SK-N-MC (cell line): ENCODE results near the gene MTREX.
A peak's percentile ranks its signal among the peaks of the same experiment; 100 is the strongest.

ENCODE experiments used
- DNase-seq: peaks from one replicate; pipeline ENCODE4 v3.0.0-alpha.2; 2011; ENCODE audit warnings: low read depth, low spot score
- H3K27ac ChIP-seq: fragments of 200-600 bp; sonication (generic); 2 replicates; pipeline ENCODE4 v1.5.1; 2016; ENCODE audit warnings: mixed run types
- H3K36me3 ChIP-seq: fragments of 200-600 bp; sonication (generic); 2 replicates; pipeline ENCODE4 v1.6.1; 2017; ENCODE audit warnings: antibody characterized with exemption, low read length, mixed read lengths; ENCODE audit not compliant: insufficient read depth
- H3K4me3 ChIP-seq: fragments of 200-600 bp; sonication (generic); 2 replicates; pipeline ENCODE4 v1.5.1; 2016
- H3K9ac ChIP-seq: fragments of 200-600 bp; sonication (generic); 2 replicates; pipeline ENCODE4 v1.8.0; 2017; ENCODE audit warnings: mixed run types, mixed read lengths; ENCODE audit not compliant: insufficient read length
- H3K9me3 ChIP-seq: fragments of 200-600 bp; sonication (generic); 2 replicates; pipeline ENCODE4 v1.6.1; 2017; ENCODE audit warnings: low read depth, mild to moderate bottlenecking, antibody characterized with exemption, low read length, moderate library complexity, mixed read lengths
- EZH2 ChIP-seq: fragments of 200-600 bp; sonication (generic); IDR thresholded peaks from one replicate; pipeline ENCODE4 v1.6.1; 2017; ENCODE audit warnings: antibody characterized with exemption
- FOXP2 ChIP-seq: optimal IDR thresholded peaks from 2 replicates; pipeline ENCODE3; 2011; ENCODE audit warnings: mild to moderate bottlenecking, moderate library complexity; ENCODE audit not compliant: insufficient read depth; ENCODE audit errors: extremely low read length, control extremely low read depth
- POLR2AphosphoS5 ChIP-seq: IDR thresholded peaks from 2 replicates; pipeline ENCODE4 v1.6.1; 2012; ENCODE audit warnings: mild to moderate bottlenecking, low read depth, low read length, borderline replicate concordance

The MTREX gene

DNA sequence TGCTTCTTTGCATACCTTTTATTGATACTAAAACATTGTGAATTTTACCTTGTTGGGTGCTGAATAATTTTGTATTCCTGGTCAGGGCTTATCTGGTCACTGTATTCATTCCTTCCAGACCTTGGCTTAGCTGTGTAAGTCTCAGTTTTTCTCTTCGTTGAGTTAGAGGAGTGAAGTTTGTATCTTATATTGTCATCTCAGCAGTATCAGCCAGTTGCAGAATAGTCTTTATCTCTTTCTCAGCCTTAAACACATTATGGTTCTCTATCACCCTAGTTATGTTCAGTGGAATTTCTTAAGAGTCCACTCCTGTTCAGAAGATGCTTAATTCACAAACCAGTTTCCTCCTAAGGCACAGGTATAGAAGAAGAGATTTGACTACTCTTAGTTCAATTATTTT lies 25.2 kb downstream of the MTREX start:
- Histone ChIP-seq H3K9ac (no peak overlapping the region), H3K36me3 (peaks cover 85% of the 10 kb centered on the region), H3K27ac (no peak overlapping the region), H3K9me3 (no peaks in the 10 kb centered on the region), H3K4me3 (no peak overlapping the region)
- no peak for DNase-seq
- TF ChIP-seq POLR2AphosphoS5 (no peak), EZH2 (no peak), FOXP2 (no peak)

DNA sequence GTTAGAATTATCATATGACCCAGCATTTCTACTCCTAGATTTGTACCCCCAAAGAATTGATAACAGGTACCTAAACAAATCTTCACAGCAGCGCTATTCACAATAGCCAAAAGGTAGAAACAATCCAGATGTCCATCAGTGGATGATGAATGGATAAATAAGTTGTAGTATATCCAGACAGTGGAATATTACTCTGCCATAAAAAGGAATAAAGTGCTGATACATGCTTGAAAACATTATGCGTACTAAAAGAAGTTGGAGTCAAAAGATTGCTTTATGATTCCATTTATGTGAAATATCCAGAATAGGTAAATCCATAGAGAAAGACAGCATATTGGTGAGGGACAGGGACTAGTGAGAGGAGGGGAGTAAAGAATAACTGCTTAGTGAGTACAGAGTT lies 26.0 kb downstream of the MTREX start:
- peaks cover 77% of the 10 kb centered on the region for H3K36me3 ChIP-seq
- no peaks in the 10 kb centered on the region for H3K9me3 ChIP-seq
- TF ChIP-seq EZH2 (no peak), FOXP2 (no peak), POLR2AphosphoS5 (no peak)
- H3K4me3 ChIP-seq, result no peak overlapping the region
- H3K27ac ChIP-seq, result no peak overlapping the region
- no peak for DNase-seq
- H3K9ac ChIP-seq, result no peak overlapping the region

DNA sequence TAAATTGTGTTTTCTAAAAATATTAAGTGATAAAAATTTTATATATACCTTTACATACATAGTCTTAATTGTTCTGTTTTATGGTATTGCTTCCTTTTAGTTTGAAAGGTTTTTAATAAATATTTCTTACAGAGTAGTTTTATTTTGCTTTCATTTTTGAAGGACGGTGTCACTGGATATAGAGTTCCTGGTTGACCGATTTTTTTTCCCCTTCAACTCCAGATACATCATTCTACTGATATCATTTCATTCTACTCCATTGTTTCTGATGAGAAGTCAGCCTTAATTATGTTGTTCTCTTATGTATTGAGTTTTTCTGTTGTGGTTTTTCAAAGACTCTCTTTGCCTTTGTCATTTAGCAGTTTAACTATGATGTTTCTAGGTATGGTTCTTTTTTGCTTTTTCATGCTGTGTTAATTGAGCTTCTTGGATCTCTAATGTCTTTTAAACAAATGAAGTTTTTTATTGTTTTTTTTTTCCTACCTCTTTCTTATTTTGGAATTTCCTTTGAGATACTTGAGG lies 30.4 kb downstream of the MTREX start:
- no peaks in the 10 kb centered on the region for H3K9me3 ChIP-seq
- no peak for DNase-seq
- H3K27ac ChIP-seq, result no peak overlapping the region
- H3K9ac ChIP-seq, result no peak overlapping the region
- TF ChIP-seq EZH2 (no peak), FOXP2 (no peak)
- peaks cover 69% of the 10 kb centered on the region for H3K36me3 ChIP-seq
- no peak overlapping the region for H3K4me3 ChIP-seq

DNA sequence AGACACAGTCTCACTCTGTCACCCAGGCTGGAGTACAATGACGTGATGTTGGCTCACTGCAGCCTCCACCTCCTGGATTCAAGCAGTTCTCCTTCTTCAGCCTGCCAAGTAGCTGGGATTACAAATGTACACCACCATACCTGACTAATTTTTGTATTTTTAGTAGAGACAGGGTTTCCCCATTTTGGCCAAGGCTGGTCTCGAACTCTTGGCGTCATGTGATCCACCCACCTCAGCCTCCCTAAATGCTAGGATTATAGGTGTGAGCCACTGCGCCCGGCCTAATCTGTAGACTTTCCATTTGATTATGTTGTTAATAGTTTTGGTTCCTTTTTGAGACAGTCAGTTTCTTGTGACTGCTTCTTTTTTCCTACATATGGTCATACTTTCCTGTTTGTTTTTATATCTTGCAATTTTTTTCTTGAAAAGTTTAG lies 31.0 kb downstream of the MTREX start:
- H3K9me3 ChIP-seq, result no peaks in the 10 kb centered on the region
- no peak for DNase-seq
- TF ChIP-seq POLR2AphosphoS5 (no peak), EZH2 (no peak), FOXP2 (no peak)
- H3K9ac ChIP-seq, result no peak overlapping the region
- peak overlapping the region; percentile 54; the same call in 1 of the 2 replicates for H3K27ac ChIP-seq
- H3K4me3 ChIP-seq, result no peak overlapping the region
- H3K36me3 ChIP-seq, result peaks cover 69% of the 10 kb centered on the region

DNA sequence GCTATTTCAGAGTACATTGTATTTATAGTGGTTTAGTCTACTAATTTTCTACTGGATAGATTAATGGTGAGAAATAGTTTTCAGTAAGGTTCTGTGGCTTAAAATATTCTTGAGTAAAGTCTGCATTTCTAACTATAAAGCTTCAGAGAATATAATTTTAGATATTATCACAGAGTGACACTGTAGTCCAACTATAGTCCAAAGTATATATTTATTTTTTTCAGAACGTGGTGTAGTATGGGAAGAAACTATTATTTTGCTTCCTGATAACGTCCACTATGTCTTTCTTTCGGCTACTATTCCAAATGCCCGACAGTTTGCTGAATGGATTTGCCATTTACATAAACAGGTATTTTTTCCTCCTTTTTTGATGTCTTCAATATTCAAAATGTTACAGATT lies 35.3 kb downstream of the MTREX start:
- H3K9ac ChIP-seq, result no peak overlapping the region
- H3K27ac ChIP-seq, result peak overlapping the region; percentile 68
- peaks cover 82% of the 10 kb centered on the region for H3K36me3 ChIP-seq
- no peak for TF ChIP-seq POLR2AphosphoS5
- H3K4me3 ChIP-seq, result no peak overlapping the region
- H3K9me3 ChIP-seq, result no peaks in the 10 kb centered on the region
- DNase-seq, result no peak

DNA sequence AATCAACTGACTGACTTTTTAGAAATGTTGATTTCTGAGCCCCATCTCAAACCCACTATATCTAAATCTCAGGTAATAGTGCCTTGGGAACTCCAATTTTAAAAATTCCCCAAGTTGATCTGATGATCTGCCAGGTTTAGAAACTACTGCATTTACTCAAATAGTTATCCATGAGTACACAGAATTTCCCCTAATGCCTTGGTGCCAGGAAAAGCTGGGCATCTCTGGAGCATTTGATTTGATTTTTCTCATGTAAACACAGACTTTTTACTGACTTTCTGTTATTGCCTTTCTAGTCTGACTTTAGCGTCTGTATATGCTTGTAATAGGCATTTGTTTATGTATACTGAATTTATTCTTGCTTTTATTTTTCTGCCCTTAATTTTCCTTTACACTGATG lies 35.8 kb downstream of the MTREX start:
- Histone ChIP-seq H3K36me3 (peaks cover 87% of the 10 kb centered on the region), H3K27ac (peak overlapping the region; percentile 68), H3K9ac (peak overlapping the region; percentile 4), H3K9me3 (no peaks in the 10 kb centered on the region), H3K4me3 (no peak overlapping the region)
- TF ChIP-seq FOXP2, result no peak
- no peak for TF ChIP-seq POLR2AphosphoS5
- TF ChIP-seq EZH2, result no peak
- no peak for DNase-seq

DNA sequence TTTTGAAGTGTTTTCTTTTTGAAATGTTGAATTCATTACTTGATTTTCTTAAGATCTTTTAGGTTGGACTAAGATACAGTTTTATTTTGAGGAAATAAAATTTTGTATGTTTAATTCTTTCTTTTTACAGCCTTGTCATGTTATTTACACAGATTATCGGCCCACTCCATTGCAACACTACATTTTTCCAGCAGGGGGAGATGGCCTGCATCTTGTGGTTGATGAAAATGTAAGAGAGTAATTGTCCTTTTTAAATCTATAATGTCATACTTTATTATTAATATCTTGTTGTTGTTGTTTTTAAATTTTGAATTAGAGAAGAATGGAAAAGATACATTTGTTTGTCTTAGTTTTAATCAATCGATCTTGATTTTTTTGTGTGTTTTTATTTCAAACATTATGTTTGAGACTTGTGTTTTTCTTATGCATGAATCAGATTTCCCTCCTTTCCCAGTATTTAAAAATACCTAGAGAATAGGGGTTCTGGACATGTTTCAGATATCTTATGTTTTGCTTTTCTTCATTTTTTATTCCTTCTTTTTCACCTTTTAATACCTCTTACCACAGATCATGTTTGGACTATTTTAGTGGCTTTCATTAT lies 36.7 kb downstream of the MTREX start:
- Histone ChIP-seq H3K36me3 (peaks cover 90% of the 10 kb centered on the region), H3K9me3 (no peaks in the 10 kb centered on the region), H3K27ac (peak overlapping the region; percentile 68; the same call in 1 of the 2 replicates), H3K9ac (peak overlapping the region; percentile 4), H3K4me3 (no peak overlapping the region)
- peak; percentile 37 for DNase-seq
- no peak for TF ChIP-seq FOXP2
- TF ChIP-seq EZH2, result no peak
- TF ChIP-seq POLR2AphosphoS5, result no peak

DNA sequence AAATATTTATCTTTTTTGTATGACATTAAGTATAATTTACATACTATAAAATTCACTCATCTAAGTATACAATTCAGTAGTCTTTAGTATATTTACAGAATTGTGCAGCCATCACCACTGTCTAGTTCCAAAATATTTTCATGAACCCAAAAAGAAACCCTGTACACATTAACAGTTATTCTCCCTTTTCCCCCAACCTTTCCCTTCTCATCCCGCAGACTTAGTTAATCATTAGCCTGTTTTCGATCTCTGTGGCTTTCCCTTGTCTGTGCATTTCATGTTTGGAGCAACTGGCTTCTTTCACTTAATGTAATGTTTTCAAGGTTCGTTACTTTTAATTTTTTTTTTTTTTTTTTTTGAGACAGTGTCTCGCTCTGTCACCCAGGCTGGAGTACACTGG lies 37.5 kb downstream of the MTREX start:
- no peak for DNase-seq
- Histone ChIP-seq H3K9ac (no peak overlapping the region), H3K9me3 (no peaks in the 10 kb centered on the region), H3K27ac (no peak overlapping the region), H3K36me3 (peaks cover 92% of the 10 kb centered on the region), H3K4me3 (no peak overlapping the region)
- TF ChIP-seq POLR2AphosphoS5 (no peak), EZH2 (no peak), FOXP2 (no peak)

DNA sequence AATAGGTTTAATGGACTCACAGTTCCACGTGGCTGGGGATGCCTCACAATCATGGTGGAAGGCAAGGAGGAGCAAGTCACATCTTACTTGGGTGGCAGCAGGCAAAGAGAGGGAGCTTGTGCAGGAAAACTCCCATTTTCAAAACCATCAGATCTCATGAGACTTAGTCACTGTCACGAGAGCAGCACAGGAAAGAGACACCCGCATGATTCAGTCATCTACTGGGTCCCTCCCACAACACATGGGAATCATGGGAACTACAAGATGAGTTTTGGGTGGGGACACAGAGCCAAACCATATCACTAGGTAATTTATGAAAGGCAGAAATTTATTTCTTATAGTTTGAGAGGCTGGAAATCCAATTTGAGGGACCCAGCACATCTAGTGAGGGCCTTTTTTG lies 40.0 kb downstream of the MTREX start:
- no peak for DNase-seq
- Histone ChIP-seq H3K9ac (no peak overlapping the region), H3K9me3 (no peaks in the 10 kb centered on the region), H3K27ac (no peak overlapping the region), H3K4me3 (no peak overlapping the region), H3K36me3 (peaks cover 92% of the 10 kb centered on the region)
- TF ChIP-seq EZH2, result no peak
- TF ChIP-seq POLR2AphosphoS5, result no peak
